SK-N-SH treated with all-trans-retinoic acid at 6 μM for 48 hours (cell line): Measurements from ENCODE around the gene CDK5RAP2.

ENCODE experiments used
- ARNTL ChIP-seq: fragments of 450-650 bp; formaldehyde crosslinking; IDR thresholded peaks from 2 replicates; pipeline ENCODE4 v1.5.0; 2020; ENCODE audit warnings: low read depth, mild to moderate bottlenecking, moderate library complexity, borderline replicate concordance
- CREB5 ChIP-seq: fragments of 250-450 bp; sonication (Bioruptor Pico); IDR thresholded peaks from 2 replicates; pipeline ENCODE4 v1.5.1; 2020; ENCODE audit warnings: low read depth, mild to moderate bottlenecking, moderate library complexity
- ESRRG ChIP-seq: fragments of 250-450 bp; sonication (Bioruptor Pico); IDR thresholded peaks from 2 replicates; pipeline ENCODE4 v1.6.1; 2021; ENCODE audit warnings: mild to moderate bottlenecking
- GLIS3 ChIP-seq: fragments of 250-450 bp; sonication (Bioruptor Pico); IDR thresholded peaks from 2 replicates; pipeline ENCODE4 v1.5.0; 2020; ENCODE audit warnings: mild to moderate bottlenecking, moderate library complexity
- OSR1 ChIP-seq: fragments of 250-450 bp; sonication (Bioruptor Pico); IDR thresholded peaks from 2 replicates; pipeline ENCODE4 v1.8.0; 2022; ENCODE audit warnings: moderate library complexity, mild to moderate bottlenecking, inconsistent platforms
- PATZ1 ChIP-seq: fragments of 250-450 bp; sonication (Bioruptor Pico); IDR thresholded peaks from 2 replicates; pipeline ENCODE4 v1.8.0; 2020; ENCODE audit warnings: mild to moderate bottlenecking, moderate library complexity, borderline replicate concordance
- PPARA ChIP-seq: fragments of 250-450 bp; sonication (Bioruptor Pico); IDR thresholded peaks from 2 replicates; pipeline ENCODE4 v1.5.0; 2020; ENCODE audit warnings: mild to moderate bottlenecking, borderline replicate concordance
- SNAI2 ChIP-seq: fragments of 250-450 bp; sonication (Bioruptor Pico); IDR thresholded peaks from 2 replicates; pipeline ENCODE4 v1.5.0; 2020; ENCODE audit warnings: mild to moderate bottlenecking, moderate library complexity
- TOX ChIP-seq: fragments of 250-450 bp; sonication (Bioruptor Pico); IDR thresholded peaks from 2 replicates; pipeline ENCODE4 v1.8.0; 2021; ENCODE audit warnings: mild to moderate bottlenecking, moderate library complexity, borderline replicate concordance
- TSHZ2 ChIP-seq: fragments of 250-450 bp; sonication (Bioruptor Pico); IDR thresholded peaks from 2 replicates; pipeline ENCODE4 v1.5.0; 2020; ENCODE audit warnings: mild to moderate bottlenecking, moderate library complexity
- ZNF565 ChIP-seq: fragments of 450-650 bp; formaldehyde crosslinking; conservative IDR thresholded peaks from 2 replicates; pipeline ENCODE4 v1.5.0; 2020; ENCODE audit warnings: low read depth, mild to moderate bottlenecking, moderate library complexity

GRCh38 chr9:120625222-120625621 lies 45.3 kb upstream of the CDK5RAP2 start:
- TF ChIP-seq CREB5 (CRISPR knock-in tag) (no peak), ZNF565 (no peak), SNAI2 (CRISPR knock-in tag) (no peak), ARNTL (CRISPR knock-in tag) (no peak), PATZ1 (CRISPR knock-in tag) (no peak), ESRRG (CRISPR knock-in tag) (no peak), PPARA (CRISPR knock-in tag) (no peak), TOX (no peak), GLIS3 (CRISPR knock-in tag) (no peak), OSR1 (CRISPR knock-in tag) (no peak), TSHZ2 (CRISPR knock-in tag) (no peak)
